Ascending aorta (tissue), 2 donors: ENCODE measurements around the gene PPIG. TPM values are rescaled to one million over a fixed set of nuclear protein-coding genes. Genes with fewer than 3 reads are reported as not detected.

Experiments
- DNase-seq, 2 donors: peaks; one replicate each; pipeline ENCODE4 v3.0.0-alpha.2; 2019; ENCODE audit warnings: low spot score in 2 of 2
- H3K27ac ChIP-seq, 2 donors: fragments of 200-600 bp; sonication (generic); one replicate each; pipeline ENCODE4 v1.5.1; 2016 to 2017; ENCODE audit warnings: mild to moderate bottlenecking in 1 of 2
- H3K27me3 ChIP-seq: fragments of 200-600 bp; sonication (generic); one replicate; pipeline ENCODE4 v1.5.1; 2017
- H3K36me3 ChIP-seq, 2 donors: fragments of 200-600 bp; sonication (generic); one replicate each; pipeline ENCODE4 v1.5.1; 2016
- H3K4me1 ChIP-seq, 2 donors: fragments of 200-600 bp; sonication (generic); one replicate each; pipeline ENCODE4 v1.5.1; 2016 to 2017; ENCODE audit warnings: mild to moderate bottlenecking in 1 of 2
- H3K4me3 ChIP-seq, 2 donors: fragments of 200-600 bp; sonication (generic); one replicate each; pipeline ENCODE4 v1.5.1; 2016 to 2017; ENCODE audit warnings: mild to moderate bottlenecking in 1 of 2
- H3K9me3 ChIP-seq, 2 donors: fragments of 200-600 bp; sonication (generic); one replicate each; pipeline ENCODE4 v1.5.1; 2016
- CTCF ChIP-seq, 3 experiments: fragments of 200-600 bp in 2 of 3; fragments of 450-650 bp in 1 of 3; sonication (generic) in 2 of 3; IDR thresholded peaks; one replicate each; pipeline ENCODE4 v1.5.1; 2016 to 2019; ENCODE audit warnings: antibody characterized with exemption in 3 of 3, mild to moderate bottlenecking in 1 of 3, moderate library complexity in 1 of 3
- intact Hi-C: fragments of 100-400 bp; cut with DNase I; formaldehyde crosslinking; loops from one replicate; pipeline ENCODE4 v1.15.1; 2023
- total RNA-seq: library from RNA; depleted of rRNA; stranded (reverse); fragments of >200 nt; gene quantifications from one replicate; pipeline ENCODE4 v1.1.0, GENCODE V29; 2016

Gene PPIG
- total RNA-seq, 1 donor from 2014 or later, result 30.2 TPM

GRCh38 chr2:169661265-169661664 is 77.1 kb downstream of the PPIG start:
- no peak for TF ChIP-seq CTCF (IDR thresholded peaks at IDR 0.05)
- H3K36me3 ChIP-seq, result no peaks in the 10 kb centered on the region
- DNase-seq, result no peak
- no peaks in the 10 kb centered on the region for H3K4me1 ChIP-seq
- intact Hi-C loops, result no loop called here
- no peaks in the 10 kb centered on the region for H3K27me3 ChIP-seq
- H3K27ac ChIP-seq, result no peak overlapping the region
- H3K9me3 ChIP-seq, result no peaks in the 10 kb centered on the region
- H3K4me3 ChIP-seq, result no peak overlapping the region

- TF ChIP-seq CTCF (IDR thresholded peaks at IDR 0.05), result no peak
- Histone ChIP-seq H3K4me1 (no peaks in the 10 kb centered on the region), H3K27ac (no peak overlapping the region), H3K27me3 (no peaks in the 10 kb centered on the region), H3K4me3 (no peak overlapping the region), H3K36me3 (no peaks in the 10 kb centered on the region), H3K9me3 (no peaks in the 10 kb centered on the region)
- no peak for DNase-seq
- intact Hi-C loops, result no loop called here
Measured at GRCh38 chr2:169662744-169663143, 78.6 kb downstream of the PPIG start.

- H3K9me3 ChIP-seq, result no peaks in the 10 kb centered on the region
- intact Hi-C loops, result no loop called here
- no peak for TF ChIP-seq CTCF (IDR thresholded peaks at IDR 0.05)
Measured at GRCh38 chr2:169663247-169663646, 79.1 kb downstream of the PPIG start.

GRCh38 chr2:169664600-169664977 is 80.4 kb downstream of the PPIG start:
- Histone ChIP-seq H3K36me3 (no peaks in the 10 kb centered on the region), H3K9me3 (no peaks in the 10 kb centered on the region), H3K4me3 (no peak overlapping the region), H3K27ac (no peak overlapping the region), H3K4me1 (no peaks in the 10 kb centered on the region), H3K27me3 (no peaks in the 10 kb centered on the region)
- no peak for DNase-seq
- TF ChIP-seq CTCF (IDR thresholded peaks at IDR 0.05), result no peak
- intact Hi-C loops, result no loop called here

More at GRCh38 chr2:169663247-169663646, 79.1 kb downstream of the PPIG start:
- no peak for DNase-seq
- Histone ChIP-seq H3K36me3 (no peaks in the 10 kb centered on the region), H3K27ac (no peak overlapping the region), H3K27me3 (no peaks in the 10 kb centered on the region), H3K4me3 (no peak overlapping the region), H3K4me1 (no peaks in the 10 kb centered on the region)

GRCh38 chr2:169664978-169665930 is 81.1 kb downstream of the PPIG start:
- intact Hi-C loops, result no loop called here
- no peak for TF ChIP-seq CTCF (IDR thresholded peaks at IDR 0.05)
- Histone ChIP-seq H3K4me3 (no peak overlapping the region), H3K4me1 (no peaks in the 10 kb centered on the region), H3K27ac (no peak overlapping the region), H3K27me3 (no peaks in the 10 kb centered on the region), H3K9me3 (no peaks in the 10 kb centered on the region), H3K36me3 (no peaks in the 10 kb centered on the region)
- no peak for DNase-seq
